GM18505 (cell line): ENCODE results near the gene FBXW5.

Experiments
- ATAC-seq: cut with Tn5 transposase; IDR thresholded peaks from one replicate; pipeline ENCODE4 v1.9.1; 2021; ENCODE audit not compliant: unreplicated experiment
- POLR2A ChIP-seq: IDR thresholded peaks from 4 replicates; pipeline ENCODE4 v1.6.1; 2011; ENCODE audit warnings: borderline replicate concordance; ENCODE audit not compliant: insufficient read depth, insufficient read length; ENCODE audit errors: extremely low read depth

FBXW5 gene

GRCh38 chr9:136953771-136954269 is 9.3 kb upstream of the FBXW5 start:
- no peak for TF ChIP-seq POLR2A
- no peak for ATAC-seq

- no peak for TF ChIP-seq POLR2A
- ATAC-seq: no peak
Observed at GRCh38 chr9:136952876-136953770, 8.6 kb upstream of the FBXW5 start.

GRCh38 chr9:136952321-136952850 is 7.8 kb upstream of the FBXW5 start:
- no peak for ATAC-seq
- TF ChIP-seq POLR2A: no peak

GRCh38 chr9:136951541-136952320 is 7.2 kb upstream of the FBXW5 start, which contains the start of gene LCN12:
Gene LCN12, plus strand, starts transcription at chr9:136952273. Its CDS starts 55 bp downstream, at chr9:136952328.
- no peak for TF ChIP-seq POLR2A
- ATAC-seq: no peak

GRCh38 chr9:136950656-136951276 is 6.2 kb upstream of the FBXW5 start:
- no peak for TF ChIP-seq POLR2A
- ATAC-seq: no peak

GRCh38 chr9:136949817-136950655 is 5.5 kb upstream of the FBXW5 start:
- ATAC-seq: peak; percentile 78
- TF ChIP-seq POLR2A: peak; percentile 76

GRCh38 chr9:136949239-136949816 is 4.8 kb upstream of the FBXW5 start:
- no peak for ATAC-seq
- TF ChIP-seq POLR2A: no peak

- ATAC-seq: no peak
- TF ChIP-seq POLR2A: no peak
Observed at GRCh38 chr9:136947955-136948510, 3.5 kb upstream of the FBXW5 start.

- no peak for TF ChIP-seq POLR2A
- ATAC-seq: no peak
Observed at GRCh38 chr9:136947028-136947891, 2.7 kb upstream of the FBXW5 start.

GRCh38 chr9:136946228-136947027 is 1.9 kb upstream of the FBXW5 start:
- no peak for ATAC-seq
- no peak for TF ChIP-seq POLR2A
